ENCODE results near the gene MAGEF1.
"Not testable (repeated sequence)": the region's sequence is repeated elsewhere in the genome, so short reads cannot be mapped to it uniquely, and the experiment has no call there.

The MAGEF1 gene

DNA sequence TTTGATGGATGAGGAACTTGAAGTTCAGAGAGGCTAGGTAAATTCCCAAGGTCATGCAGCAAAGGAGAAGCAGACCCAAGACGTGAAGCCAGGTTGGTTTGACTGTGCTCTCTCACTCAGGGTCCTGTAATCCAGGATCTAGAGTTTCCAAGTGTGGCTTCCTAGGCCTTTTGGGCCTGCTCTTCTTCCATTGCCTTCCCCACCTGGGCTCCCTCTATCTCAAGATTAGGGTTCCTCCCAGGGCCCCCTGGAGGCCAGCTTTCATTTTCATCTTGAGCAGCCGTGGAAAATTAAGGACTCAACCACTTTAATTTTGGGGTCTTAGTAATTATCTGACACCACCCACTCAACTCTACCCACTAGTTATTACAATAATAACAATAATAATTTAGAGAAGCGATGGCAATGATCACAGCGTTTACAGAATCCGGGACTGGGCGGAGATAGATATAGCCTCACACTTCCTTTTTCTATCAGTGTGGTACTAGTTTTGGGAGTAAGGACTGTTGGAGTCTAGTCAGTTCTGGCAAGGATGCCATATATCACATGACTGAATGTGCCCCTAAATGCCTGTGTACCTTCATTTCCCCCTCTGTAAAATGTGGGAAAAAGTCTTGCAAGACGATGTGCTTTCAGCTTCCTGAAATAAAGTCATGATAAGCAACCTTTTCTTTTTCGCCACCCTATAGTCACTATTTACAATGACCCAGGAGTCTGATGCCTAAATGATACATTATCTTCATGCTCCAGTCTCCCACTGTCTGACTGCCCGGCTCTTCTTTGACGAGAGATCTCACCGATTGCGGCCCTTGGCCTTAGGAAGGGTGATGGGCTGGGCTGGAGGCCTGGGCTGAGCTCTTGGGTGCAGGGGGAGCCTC lies 30.2 kb upstream of the MAGEF1 start:
- DNase-seq: no peak

DNA sequence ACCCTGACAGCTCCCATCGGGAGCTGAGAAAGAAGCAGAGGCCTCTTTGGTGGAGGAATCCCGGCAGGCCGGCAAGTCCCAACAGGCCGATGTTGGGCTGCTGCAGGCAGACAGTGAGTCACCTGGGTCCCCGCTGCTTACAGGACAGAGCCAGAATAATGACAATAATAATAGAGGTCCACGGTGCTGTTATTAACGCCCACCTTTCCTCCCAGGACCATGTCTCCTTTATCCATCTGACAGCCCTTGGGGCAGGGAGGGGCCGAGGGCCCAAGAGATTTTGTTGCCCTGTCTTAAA lies 29.3 kb upstream of the MAGEF1 start:
- DNase-seq: no peak

DNA sequence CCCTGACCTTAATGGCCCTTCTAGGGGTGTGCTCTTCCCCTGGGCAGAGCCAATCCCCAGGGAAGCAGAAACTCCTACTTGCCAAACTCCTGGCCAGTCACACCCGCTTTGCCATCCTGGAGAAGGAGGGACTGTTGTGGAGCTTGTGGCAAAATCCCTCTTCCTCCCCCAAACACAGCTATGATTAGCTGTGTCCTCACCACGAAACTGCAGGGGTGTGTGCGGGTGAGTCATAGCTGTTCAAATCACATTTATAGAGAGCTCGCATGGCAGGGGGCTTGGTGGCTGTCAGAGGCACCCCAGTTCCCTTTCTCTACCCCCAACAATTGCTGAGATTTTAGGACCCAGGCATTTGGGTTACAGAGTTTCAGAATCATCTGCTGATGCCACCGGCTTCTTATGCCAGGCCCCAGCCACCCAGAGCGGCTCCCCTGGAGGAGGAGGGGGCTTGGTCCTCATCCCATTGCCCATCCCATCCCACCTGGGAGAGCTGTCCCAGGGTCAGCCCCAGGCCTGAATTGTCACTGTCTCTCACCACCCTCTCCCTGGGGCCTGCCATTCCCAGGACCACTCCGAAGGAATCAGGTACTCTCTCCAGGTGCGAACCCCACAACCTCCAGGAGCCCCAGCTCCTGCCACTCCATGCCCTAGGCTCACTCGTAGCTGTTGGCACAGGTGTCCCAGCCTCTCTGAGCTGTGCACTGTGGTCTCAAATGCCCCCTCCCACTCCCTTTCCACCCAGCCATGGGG lies 28.8 kb upstream of the MAGEF1 start:
- no peak for DNase-seq

DNA sequence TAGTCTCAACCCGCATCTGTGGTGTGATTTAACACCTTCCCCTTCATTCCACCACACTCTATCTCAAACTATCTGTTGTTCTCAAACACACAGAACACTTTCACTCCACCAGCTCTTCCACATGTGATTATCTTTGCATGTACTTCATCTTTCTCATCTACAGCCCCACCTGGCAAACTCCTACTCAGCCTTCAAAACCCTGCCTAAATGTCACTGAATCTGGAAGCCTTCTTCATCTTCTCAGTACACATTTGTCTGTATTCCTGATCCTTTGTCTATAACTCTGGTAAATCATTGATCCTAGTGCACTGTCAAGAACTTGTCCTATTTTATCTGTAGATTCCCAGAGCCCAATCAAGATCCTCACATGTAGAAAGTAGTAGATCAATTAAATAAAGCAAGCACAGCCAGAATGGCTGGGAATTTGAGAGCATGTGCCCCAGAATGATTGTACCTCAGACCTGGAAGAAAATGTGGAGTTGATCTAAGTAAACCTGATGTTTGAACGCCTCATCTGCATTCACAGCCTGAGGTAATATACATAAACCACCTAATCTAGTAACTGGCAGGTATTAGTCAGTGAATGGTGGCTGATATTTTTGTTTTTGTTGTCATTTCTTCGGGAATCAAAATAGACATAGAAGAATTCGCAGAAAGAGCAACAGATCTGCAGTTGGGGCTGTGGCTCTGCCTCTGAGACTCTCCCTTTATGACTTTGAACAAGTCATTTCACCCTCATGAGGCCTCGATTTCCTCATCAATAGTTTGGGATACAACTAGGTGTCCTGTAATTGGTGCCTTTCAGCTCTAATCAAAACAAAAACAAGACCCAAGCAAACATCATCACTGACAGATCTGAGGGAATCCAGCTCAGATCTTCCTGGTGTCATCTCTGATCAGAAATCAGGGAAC lies 28.0 kb upstream of the MAGEF1 start:
- no peak for DNase-seq

DNA sequence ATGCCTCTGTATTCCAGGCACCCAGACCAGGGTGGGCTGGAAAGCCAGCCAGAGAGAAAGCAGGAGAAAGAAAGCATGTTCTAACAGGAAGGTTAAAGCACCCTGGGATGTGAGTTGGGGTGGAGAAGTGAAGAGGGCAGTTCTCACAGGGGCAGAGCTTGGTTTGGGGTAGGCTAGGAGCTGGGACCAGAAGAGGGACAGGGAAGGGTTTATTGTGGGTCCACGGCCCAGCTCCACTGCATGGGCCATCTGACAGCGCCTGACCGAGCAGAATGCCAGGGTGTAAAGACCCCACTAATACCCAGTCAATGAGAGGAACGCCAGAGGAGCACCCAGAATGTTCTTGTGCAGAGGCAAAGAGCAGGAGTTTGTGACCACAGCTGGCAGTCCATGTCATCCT lies 27.1 kb upstream of the MAGEF1 start:
- DNase-seq: no peak

DNA sequence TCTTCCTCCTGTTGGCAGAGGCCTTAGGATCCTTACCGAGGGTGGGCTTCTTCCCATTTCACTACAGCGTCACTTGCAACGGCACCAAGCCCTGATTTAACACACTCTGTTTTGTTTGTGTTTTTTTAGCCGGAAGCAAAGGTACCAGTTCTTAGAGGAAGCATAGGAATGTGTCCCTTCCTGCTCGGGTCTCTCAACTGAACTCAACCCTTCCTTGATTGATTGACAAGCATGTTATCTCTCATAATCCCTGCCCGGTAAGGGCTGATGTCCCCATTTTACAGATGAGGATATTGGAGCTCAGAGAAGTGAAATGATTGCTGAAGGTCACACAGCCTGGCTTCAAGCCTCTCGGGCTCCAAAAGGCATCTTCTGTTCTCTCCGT lies 26.6 kb upstream of the MAGEF1 start:
- no peak for DNase-seq

DNA sequence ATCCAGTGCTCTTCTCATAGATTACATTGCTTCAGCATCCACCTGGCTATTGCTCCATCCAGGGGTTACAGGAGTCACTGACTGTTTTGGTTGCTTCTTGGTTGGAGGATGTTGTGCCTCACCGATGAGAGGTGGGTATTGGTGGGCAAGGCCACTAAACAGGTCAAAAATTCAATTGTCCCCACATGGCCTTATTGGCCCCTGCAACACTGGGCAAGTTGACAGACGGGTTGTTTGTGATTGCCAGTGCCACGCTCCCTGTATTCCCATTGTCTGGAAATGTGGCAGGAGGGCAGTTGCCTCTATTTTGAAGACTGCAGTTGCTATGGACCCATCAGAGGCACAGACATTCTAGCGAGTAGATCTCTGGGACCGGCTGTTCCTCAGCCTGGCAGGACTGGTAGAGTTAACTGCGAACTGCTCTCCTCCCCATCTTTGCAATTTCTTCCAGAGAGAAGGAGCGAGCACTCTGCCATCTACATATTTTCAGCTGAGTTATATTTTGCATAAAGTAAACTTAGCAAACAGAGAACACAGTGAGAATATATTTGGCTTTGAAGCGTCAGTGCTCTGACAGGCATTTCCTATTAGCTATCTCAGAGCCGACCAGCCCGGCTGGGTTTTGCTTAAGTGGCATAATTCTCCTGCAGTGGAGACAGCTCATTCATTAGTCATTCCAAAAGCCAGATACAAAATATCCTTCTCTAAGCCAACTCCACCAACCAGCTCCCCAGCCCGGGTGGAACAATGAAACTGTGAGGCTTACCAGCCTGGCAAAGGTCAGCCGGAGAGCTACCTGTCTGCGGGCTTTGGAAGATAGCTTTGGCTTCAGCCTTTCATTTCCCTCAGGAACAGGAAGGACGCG lies 26.0 kb upstream of the MAGEF1 start:
- no peak for DNase-seq

DNA sequence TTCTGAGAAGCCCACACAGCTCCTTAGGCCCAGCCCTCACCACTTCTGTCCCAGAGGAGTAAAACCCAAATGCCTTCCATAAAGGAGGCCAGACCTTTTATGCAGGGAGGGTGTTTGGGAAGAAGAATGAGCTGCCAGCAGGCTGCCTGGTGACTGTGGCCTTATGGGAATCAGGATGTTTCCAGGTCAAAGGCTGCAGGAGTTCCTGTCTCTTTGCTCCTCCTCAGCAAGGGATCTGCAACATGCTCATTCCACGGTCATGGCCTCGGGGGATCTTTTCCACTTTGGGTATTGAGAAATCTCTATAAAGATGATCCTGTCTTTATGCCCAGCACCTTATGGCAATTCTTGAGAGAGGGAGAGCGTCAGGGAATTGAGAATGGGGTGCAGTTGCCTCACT lies 25.2 kb upstream of the MAGEF1 start:
- no peak for DNase-seq

DNA sequence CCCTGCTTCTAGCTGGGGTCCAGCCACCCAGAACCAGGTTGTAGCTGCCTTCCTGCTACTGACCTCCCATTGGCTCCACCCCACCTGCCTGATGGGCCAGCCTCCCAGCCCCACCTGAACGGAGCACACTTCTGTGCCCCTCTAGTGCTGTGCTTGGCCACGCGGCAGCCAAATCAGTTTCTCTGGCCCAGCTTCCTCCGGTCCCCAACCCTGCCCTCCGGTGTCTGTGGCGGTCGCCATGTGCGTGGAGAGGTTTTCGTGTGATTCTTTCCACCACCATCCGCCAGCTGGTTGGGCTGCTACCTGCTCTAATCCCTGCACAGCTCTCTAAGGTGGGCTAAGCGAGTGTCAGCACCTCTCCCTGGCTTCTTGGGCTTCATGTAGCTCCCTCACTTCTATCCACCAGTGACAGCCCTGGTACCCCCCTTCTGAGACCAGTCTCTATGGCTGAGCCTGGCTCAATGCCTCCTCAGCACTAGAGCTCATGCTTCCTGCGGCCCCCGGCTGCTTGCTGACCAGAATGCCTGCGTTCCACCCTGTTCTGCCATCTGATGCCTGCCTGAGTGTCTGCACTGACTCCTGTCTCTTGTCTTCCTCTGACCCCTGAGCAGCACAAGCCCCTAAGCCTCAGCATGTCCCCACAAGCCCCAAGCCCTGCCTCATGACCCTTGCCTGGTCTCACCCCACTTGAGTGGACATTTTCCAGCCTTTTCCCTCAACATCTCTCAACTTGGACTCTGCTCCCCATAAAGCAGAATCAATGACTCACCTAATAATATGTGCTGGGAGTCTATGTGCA lies 23.2 kb upstream of the MAGEF1 start:
- DNase-seq: no peak

DNA sequence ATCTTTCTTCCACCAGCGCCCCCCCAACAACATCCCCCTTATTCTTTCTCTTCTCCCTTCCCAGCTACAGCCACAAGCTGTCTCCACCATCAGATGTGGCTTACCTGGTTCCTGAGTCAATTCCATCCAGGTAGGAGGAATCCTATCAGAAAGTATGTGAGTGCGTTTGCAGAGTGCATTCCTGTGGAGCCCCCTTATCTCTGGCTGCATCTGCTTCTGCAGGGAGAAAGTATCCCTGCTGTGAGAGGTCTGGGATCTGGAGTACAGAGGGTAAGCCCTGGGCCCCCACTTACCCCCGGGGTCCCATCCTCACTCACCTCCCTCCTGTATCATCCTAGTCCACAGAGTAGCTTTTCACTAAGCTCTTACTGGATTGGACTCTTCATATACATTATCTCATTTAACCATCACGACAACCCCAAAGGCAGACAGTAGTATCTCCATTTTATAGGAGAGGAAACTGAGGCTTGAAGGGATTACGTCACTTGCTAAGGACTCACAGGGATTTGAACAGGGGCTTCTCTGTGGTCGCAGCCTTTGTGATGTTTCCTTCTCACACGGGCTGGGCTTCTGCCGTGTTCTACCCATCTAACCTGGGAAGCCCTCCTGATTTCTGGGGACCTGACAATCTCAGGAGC lies 22.2 kb upstream of the MAGEF1 start:
- no peak for DNase-seq

DNA sequence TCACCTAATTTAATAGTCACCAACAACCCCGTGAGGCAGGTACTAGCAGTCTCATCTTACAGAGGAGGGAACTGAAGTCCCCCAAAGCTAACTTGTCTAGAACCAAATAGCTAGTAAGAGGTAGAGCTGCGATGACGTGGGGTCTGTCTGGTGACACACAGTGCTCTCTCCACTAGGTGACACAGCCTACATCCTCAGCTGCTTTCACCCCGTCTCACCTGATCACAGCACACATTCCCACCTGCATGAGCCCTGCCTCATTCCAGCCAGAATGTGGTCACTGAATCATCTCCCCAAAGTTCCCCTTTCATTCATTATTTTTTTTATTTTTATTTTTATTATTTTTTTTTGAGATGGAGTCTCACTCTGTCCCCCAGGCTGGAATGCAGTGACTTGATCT lies 21.3 kb upstream of the MAGEF1 start:
- no peak for DNase-seq

DNA sequence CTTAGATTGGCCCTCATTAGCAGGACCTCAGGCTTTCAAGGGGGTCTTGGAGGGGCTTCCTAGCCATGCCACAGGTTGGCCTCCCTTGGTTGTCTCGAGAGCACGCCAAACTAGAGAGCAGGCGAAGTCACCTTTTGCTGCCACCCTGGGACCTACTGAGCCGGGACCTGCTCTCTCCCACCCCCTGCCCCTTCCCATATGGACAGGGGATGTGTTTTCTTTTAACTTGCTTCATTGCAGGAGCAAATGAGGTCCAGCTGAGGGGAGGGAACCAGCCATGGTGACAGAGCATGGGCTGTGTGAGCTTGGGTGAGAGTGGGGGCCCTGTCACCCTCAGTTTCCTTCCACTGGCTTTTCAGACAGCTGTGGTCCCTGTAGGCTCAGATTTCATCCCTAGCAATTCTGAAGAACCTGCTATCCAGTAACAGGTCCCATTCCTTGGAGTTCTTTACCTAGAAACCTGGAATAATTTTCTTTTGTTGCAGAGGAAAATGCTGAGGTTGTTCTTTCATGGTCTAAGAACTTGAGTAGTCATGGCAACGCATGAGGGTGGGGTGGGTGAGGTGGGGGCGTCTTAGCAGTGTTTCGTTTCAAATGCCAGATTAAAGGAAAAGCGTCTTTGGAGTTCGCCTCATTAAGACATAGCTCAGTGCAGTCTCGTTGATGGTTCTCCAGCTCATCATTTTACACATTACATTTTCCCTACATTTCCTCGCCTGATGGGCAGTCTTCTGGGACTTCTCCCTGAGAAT lies 20.1 kb upstream of the MAGEF1 start:
- no peak for DNase-seq

DNA sequence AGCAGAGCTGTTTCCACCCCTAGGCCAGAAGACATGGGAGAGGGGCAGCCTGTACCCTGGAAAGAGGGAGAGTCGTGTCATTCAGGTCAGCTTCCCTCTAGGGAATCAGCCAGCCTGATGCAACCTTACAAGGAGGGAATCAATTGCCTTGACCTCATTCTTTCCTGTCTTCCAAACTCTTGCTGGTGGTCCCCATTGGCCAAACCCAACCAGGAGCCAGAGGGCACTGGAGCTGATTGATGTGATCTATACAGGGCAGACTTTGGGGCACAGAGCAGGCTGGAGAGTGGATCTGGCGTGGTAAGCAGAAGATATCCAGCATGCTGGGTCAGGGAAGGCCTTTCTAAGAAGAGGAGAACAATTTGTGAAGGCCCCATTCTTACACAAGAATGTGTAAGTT lies 19.1 kb upstream of the MAGEF1 start:
- no peak for DNase-seq

DNA sequence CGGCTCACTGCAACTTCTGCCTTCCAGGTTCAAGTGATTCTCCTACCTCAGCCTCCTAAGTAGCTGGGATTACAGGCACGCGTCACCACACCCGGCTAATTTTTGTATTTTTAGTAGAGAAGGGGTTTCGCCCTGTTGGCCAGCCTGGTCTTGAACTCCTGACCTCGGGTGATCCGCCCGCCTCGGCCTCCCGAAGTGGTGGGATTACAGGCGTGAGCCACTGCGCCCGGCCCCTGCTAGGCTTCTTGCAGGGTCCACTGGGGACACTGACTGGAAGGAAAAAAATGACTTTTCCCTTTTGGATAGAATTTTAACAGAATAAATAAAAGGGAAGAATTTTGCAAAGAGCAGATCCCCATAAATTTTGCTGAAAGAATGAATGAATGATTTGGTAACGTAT lies 17.3 kb upstream of the MAGEF1 start:
- not testable (repeated sequence) for DNase-seq

DNA sequence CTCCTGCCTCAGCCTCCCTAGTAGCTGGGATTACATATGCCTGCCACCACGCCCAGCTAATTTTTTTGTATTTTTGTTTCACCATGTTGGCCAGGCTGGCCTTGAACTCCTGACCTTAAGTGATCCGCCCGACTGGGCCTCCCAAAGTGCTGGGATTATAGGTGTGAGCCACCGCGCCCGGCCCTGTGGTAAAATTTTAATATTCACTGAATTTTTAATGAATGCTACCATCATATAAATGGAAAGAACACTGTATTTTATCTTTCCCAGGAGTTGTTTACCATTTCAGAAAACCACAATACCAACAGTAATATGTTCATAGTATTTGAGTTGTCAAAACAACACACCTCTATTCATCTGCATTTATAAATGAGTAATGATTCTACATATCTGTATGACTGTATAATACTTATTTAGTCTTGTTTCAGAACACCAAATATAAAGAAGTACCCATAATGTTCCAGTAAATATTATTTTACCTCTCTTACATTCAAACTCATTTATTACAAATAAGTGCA lies 16.2 kb upstream of the MAGEF1 start:
- no peak for DNase-seq

DNA sequence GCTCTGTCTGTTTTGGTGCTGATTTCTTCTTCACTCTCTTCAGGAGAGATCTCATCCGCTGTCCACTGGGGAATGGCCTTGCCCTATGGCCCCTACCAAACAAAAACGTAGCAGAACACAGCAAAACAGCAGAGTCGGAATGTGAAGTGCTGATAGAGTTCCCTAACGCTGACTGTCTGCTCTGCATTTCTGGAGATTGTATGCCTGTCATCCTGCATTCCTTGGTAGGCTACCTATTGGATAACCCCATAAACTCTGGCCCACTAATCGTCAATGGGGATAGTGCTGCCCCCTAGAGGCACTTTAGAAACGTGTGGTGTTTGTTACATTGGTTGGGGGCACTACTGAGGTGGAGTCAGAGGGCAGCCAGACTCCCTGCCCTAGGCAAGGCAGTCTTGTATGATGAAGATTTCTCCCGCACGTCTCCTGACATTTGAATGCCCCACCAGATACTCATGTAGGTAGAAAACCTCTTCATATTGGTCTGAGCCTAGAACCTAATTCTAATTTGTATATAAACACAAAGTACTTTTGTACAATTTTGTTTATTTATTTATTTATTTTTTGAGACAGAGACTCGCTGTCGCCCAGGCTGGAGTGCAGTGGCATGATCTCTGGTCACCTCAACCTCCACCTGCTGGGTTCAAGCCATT lies 15.6 kb upstream of the MAGEF1 start:
- peak; percentile 67 for DNase-seq

DNA sequence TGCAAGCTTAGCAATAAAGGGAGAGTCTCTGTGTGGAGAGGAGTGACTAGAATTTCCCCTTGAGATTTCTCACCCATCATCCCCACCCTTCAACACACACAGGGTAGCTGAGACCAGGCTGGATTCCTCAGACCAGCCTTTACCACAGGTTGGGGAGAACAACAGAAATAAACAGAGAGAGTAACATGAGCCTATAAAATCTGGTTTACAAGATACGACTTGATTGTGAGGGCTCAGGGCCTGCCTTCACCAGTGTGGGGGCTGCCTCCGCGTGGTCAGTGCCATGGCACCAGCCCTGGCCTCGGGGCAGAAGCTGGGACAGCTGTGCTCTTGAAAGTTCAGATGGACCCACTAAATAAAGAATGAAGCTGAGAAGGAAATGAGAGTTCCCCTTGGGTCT lies 14.6 kb upstream of the MAGEF1 start:
- no peak for DNase-seq

DNA sequence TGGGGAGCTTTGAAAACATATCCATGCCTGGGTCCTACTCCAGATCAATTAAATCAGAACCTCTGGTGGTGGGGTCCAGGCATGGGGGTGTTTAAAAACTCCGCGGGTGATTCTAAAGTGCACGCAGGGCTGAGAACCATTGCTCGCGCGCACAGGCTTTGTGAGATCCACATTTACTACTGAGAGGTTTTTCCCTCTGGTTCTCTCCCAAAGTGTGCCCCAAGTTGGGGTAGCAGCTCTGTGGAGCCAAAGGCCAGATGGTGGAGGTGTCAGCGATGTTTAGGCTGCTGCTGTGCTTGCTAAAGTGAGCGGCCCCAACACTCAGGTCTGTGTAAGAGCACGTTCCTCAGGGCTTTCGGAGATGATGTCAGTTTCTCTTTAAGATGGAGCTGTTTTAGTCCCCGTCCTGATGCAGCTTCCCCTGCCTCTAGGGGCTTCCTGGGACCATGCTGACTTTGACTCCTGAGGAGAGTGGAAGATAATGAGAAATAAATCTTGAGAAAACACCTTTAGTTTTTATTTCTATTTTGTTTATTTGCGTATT lies 13.4 kb upstream of the MAGEF1 start:
- no peak for DNase-seq

DNA sequence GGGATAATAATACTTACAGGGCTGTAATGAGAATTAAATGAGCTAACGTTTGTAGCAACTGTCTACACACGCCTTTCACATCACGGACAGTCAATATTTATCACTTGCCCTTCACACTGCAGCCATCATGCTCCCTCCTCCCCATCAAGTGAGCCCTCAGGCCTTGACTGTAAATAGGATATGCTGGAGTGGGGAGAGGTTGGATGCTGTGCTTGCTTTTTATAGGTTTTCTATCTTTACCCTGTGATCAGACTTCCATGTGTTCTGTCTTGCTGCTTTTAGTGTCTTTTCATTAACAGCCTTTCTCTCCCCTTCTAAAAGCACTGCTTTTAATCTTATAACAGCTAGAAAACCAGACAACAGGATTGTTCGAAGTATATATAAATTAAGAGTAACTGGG lies 12.8 kb upstream of the MAGEF1 start:
- DNase-seq: no peak
